ENCODE data around the gene COX14. TPM values are rescaled to one million over a fixed set of nuclear protein-coding genes. Genes with fewer than 3 reads are reported as not detected.

Gene COX14
- total and polyA plus RNA-seq, 10 of the 15 experiments (the other 5 are each of a cell fraction or from before 2014, with no cell fraction given) = 44.6 to 361 (median 120) TPM

DNA sequence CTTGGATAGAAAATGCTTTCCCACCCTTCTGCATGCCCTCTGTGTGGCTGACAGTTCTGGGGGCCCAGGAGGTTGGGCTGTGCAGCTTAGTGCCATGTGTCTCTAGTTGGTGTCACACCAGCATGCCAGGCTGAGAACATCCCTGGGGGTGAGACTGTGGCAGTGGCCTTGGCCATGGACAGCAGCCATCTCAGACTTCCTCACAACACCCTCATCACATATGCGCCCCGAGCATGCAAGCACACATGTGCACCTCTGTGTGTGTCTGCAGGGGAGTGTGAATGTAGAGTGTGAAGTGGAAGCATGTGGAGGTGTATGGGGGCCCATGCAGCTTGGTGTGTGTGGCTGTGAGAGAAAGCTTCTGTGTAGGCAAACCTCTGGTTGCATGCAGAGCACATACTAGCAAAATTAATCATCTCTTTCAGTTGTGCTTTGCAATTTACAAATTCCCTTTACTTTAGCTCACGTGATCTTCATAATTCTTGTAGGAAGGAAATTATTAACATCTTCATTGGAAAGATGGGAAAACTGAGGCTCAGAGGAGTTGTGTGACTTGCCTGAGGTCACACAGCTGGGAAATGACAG is 46.2 kb upstream of the COX14 start:
- H3K4me3 ChIP-seq = no peak overlapping the region
- WGBS (ENCODE audit: insufficient coverage, insufficient replicate concordance, low lambda C conversion rate, missing lambda C conversion rate) = 37% methylated on average over 3 of the region's 3 CpGs
- RAD21 ChIA-PET (ENCODE audit: unreplicated experiment) = interaction anchor here (2.1 to 7.3 kb wide), 2 partner anchors 10 to 99 kb away, joined by 6 to 74 read pairs; no protein-coding TSS in a partner anchor
- ATAC-seq (no peak), DNase-seq (ENCODE audit: low read depth, low spot score) (no peak), FAIRE-seq (no peak)
- no peak overlapping the region for H3K27ac ChIP-seq (ENCODE audit: control insufficient read depth, insufficient read depth)
- SMC1A ChIA-PET (ENCODE audit: uncharacterized antibody, unreplicated experiment) = interaction anchor here (1.5 to 2.0 kb wide), 2 partner anchors 44 to 98 kb away, joined by 3 to 6 read pairs; no protein-coding TSS in a partner anchor
- H3K36me3 ChIP-seq (ENCODE audit: control insufficient read depth in 2 of 2, insufficient read depth in 2 of 2, low read length in 1 of 2) = no peaks in the 10 kb centered on the region
- no peaks in the 10 kb centered on the region for H3K9me3 ChIP-seq (replicated peaks; ENCODE audit: control insufficient read depth, insufficient read depth, low read length)
- BruUV-seq (replicated peaks) = no TSS peak
- POLR2A ChIA-PET = no interaction called here
- no peaks in the 10 kb centered on the region for H3K79me2 ChIP-seq (ENCODE audit: control insufficient read depth, insufficient read depth, low read length)
- no peak overlapping the region for H3K9ac ChIP-seq (ENCODE audit: control insufficient read depth, insufficient read depth, low read length)
- H4K20me1 ChIP-seq (ENCODE audit: control insufficient read depth, insufficient read depth) = no peaks in the 10 kb centered on the region
- in situ Hi-C loops (cut with MboI) (loop anchor here (5.0 kb wide), 1 partner anchor 94 kb away; the partner anchor contains the start of gene AQP6), intact Hi-C loops (cut with micrococcal nuclease; ENCODE audit: unreplicated experiment) (no loop called here)
- H3K4me2 ChIP-seq (ENCODE audit: control insufficient read depth, insufficient read depth) = no peak overlapping the region
- no peak overlapping the region for H2AFZ ChIP-seq (ENCODE audit: control insufficient read depth, low read depth, low read length)
- CTCF ChIA-PET = interaction anchor here (1.1 to 8.0 kb wide), 10 partner anchors 9 to 266 kb away, joined by 3 to 121 read pairs (median 4); partner anchors contain the start of gene SMARCD1
- H3K4me1 ChIP-seq (ENCODE audit: control insufficient read depth, insufficient read depth, low read length) = no peaks in the 10 kb centered on the region
- no peaks in the 10 kb centered on the region; a peak in 2 of 4 replicates for H3K27me3 ChIP-seq (replicated peaks in 1 of 2; ENCODE audit: control insufficient read depth in 2 of 2, insufficient read depth in 2 of 2, low read length in 1 of 2)
- TF ChIP-seq ZNF207 (IDR thresholded peaks at IDR 0.05; ENCODE audit: borderline replicate concordance) = no peak
- TF ChIP-seq HDGF (IDR thresholded peaks at IDR 0.05) = no peak
- TF ChIP-seq, protein P1, sequence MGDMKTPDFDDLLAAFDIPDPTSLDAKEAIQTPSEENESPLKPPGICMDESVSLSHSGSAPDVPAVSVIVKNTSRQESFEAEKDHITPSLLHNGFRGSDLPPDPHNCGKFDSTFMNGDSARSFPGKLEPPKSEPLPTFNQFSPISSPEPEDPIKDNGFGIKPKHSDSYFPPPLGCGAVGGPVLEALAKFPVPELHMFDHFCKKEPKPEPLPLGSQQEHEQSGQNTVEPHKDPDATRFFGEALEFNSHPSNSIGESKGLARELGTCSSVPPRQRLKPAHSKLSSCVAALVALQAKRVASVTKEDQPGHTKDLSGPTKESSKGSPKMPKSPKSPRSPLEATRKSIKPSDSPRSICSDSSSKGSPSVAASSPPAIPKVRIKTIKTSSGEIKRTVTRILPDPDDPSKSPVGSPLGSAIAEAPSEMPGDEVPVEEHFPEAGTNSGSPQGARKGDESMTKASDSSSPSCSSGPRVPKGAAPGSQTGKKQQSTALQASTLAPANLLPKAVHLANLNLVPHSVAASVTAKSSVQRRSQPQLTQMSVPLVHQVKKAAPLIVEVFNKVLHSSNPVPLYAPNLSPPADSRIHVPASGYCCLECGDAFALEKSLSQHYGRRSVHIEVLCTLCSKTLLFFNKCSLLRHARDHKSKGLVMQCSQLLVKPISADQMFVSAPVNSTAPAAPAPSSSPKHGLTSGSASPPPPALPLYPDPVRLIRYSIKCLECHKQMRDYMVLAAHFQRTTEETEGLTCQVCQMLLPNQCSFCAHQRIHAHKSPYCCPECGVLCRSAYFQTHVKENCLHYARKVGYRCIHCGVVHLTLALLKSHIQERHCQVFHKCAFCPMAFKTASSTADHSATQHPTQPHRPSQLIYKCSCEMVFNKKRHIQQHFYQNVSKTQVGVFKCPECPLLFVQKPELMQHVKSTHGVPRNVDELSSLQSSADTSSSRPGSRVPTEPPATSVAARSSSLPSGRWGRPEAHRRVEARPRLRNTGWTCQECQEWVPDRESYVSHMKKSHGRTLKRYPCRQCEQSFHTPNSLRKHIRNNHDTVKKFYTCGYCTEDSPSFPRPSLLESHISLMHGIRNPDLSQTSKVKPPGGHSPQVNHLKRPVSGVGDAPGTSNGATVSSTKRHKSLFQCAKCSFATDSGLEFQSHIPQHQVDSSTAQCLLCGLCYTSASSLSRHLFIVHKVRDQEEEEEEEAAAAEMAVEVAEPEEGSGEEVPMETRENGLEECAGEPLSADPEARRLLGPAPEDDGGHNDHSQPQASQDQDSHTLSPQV (IDR thresholded peaks at IDR 0.05) = no peak
- no peak for TF ChIP-seq CEBPB (IDR thresholded peaks at IDR 0.05; ENCODE audit: borderline replicate concordance in 1 of 2, low read depth in 2 of 2, low read length in 2 of 2)
- TF ChIP-seq HDAC6 (IDR thresholded peaks at IDR 0.05; ENCODE audit: unreplicated experiment) = no peak
- TF ChIP-seq DPF2 (IDR thresholded peaks at IDR 0.05) = no peak
- TF ChIP-seq, protein P2, sequence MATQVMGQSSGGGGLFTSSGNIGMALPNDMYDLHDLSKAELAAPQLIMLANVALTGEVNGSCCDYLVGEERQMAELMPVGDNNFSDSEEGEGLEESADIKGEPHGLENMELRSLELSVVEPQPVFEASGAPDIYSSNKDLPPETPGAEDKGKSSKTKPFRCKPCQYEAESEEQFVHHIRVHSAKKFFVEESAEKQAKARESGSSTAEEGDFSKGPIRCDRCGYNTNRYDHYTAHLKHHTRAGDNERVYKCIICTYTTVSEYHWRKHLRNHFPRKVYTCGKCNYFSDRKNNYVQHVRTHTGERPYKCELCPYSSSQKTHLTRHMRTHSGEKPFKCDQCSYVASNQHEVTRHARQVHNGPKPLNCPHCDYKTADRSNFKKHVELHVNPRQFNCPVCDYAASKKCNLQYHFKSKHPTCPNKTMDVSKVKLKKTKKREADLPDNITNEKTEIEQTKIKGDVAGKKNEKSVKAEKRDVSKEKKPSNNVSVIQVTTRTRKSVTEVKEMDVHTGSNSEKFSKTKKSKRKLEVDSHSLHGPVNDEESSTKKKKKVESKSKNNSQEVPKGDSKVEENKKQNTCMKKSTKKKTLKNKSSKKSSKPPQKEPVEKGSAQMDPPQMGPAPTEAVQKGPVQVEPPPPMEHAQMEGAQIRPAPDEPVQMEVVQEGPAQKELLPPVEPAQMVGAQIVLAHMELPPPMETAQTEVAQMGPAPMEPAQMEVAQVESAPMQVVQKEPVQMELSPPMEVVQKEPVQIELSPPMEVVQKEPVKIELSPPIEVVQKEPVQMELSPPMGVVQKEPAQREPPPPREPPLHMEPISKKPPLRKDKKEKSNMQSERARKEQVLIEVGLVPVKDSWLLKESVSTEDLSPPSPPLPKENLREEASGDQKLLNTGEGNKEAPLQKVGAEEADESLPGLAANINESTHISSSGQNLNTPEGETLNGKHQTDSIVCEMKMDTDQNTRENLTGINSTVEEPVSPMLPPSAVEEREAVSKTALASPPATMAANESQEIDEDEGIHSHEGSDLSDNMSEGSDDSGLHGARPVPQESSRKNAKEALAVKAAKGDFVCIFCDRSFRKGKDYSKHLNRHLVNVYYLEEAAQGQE (IDR thresholded peaks at IDR 0.05; ENCODE audit: low read depth, low read length) = no peak
- no peak for TF ChIP-seq RUNX3 (IDR thresholded peaks at IDR 0.05; ENCODE audit: low read length)
- no peak for TF ChIP-seq ZNF384 (IDR thresholded peaks at IDR 0.05; ENCODE audit: borderline replicate concordance, low read depth, low read length)
- no peak for TF ChIP-seq EZH2 (IDR thresholded peaks at IDR 0.05; ENCODE audit: borderline replicate concordance, control insufficient read depth, low read depth, low read length)
- no peak for TF ChIP-seq RAD51 (IDR thresholded peaks at IDR 0.05)
- TF ChIP-seq IRF4 (IDR thresholded peaks at IDR 0.05; ENCODE audit: low read depth, low read length) = no peak
- no peak for TF ChIP-seq EP300 (IDR thresholded peaks at IDR 0.05; ENCODE audit: borderline replicate concordance in 1 of 2, control insufficient read depth in 1 of 2, low read depth in 2 of 2, low read length in 2 of 2)
- no peak for TF ChIP-seq SIX5 (IDR thresholded peaks at IDR 0.05; ENCODE audit: low read depth, low read length, severe bottlenecking)
- TF ChIP-seq KDM1A (IDR thresholded peaks at IDR 0.05; ENCODE audit: borderline replicate concordance) = no peak
- TF ChIP-seq CBX3 (IDR thresholded peaks at IDR 0.05; ENCODE audit: borderline replicate concordance, low read depth) = no peak
- no peak for TF ChIP-seq CHD4 (IDR thresholded peaks at IDR 0.05)
- no peak for TF ChIP-seq PAX5 (IDR thresholded peaks at IDR 0.05; ENCODE audit: borderline replicate concordance, low read depth, low read length)
